T1000 (cell line): ENCODE results near the gene MYF5.
"Not testable (repeated sequence)": the region's sequence is repeated elsewhere in the genome, so short reads cannot be mapped to it uniquely, and the experiment has no call there.

ENCODE experiments used
- DNase-seq: peaks from one replicate; lab custom pipeline; 2025; ENCODE audit warnings: mixed read lengths; lab: John Stamatoyannopoulos, UW

MYF5 gene

GRCh38 chr12:80716696-80717469, at the start of gene MYF5:
Gene MYF5 (plus strand): TSS chr12:80716912. CDS start chr12:80717064, 152 bp downstream.
- DNase-seq, result no peak

GRCh38 chr12:80670214-80670613, 46.5 kb upstream of the MYF5 start:
- DNase-seq, result no peak

- not testable (repeated sequence) for DNase-seq
These were observed 40.6 kb upstream of the MYF5 start for GRCh38 chr12:80676042-80676636.

- no peak for DNase-seq
These were observed 39.9 kb upstream of the MYF5 start for GRCh38 chr12:80676856-80677255.

DNA sequence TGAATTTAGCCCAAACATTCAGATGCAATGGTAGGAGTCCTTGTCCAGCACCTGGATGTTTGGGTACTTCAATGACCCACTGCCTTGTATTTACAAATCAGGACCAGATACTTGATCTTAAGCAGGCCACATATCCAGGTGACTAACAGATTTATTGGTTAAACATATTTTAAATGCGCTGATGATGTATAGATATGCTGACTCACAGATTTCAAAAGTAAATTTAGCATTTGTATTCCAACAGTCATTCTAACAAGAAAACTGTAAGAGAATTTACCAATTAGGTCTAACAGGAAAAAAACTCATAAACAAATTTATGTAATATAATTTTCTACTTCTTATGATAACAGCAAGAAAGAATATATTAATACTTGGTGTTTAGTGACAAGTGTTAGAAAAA, 38.7 kb upstream of the MYF5 start:
- DNase-seq, result no peak

GRCh38 chr12:80679346-80680131, 37.2 kb upstream of the MYF5 start:
- DNase-seq, result no peak

DNA sequence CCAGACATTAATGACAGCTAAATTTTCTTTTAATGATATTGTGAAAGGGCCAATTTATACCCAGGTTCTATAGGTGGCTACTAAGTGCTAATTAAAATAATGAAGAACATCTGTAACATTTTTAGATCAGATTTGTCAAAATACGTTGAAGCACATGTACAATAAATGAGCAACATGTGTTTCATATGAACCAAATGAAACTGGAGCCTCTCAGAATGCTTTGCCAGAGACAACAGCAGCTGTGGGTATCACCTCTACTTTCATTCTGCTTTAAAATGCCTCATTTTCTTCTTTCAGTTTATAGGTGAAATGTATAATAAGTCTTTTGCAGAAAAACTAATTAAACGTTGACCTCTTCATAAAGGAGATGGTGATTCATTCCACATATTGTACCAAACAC, 35.4 kb upstream of the MYF5 start:
- DNase-seq, result no peak

- no peak for DNase-seq
These were observed 34.9 kb upstream of the MYF5 start for GRCh38 chr12:80681786-80682185.

DNA sequence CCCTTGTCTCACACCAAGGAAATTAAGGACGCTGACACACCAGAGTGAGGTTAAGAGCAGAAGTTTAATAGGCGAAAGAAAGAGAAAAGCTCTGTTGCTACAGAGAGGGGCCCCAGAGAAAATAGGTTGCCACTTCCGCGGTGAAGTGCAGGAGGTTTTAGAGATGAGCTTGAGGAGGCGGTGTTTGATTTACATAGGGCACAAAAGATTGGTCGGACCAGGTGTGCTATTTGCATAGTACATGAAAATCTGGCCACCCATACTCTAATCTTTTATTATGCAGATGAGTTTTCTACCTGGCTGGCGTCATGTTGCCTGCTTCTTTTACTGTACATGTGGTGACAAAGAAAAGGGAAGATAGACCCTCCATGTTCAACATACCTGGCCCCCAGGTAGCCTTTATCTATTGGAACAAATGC, 32.6 kb upstream of the MYF5 start:
- DNase-seq, result no peak

DNA sequence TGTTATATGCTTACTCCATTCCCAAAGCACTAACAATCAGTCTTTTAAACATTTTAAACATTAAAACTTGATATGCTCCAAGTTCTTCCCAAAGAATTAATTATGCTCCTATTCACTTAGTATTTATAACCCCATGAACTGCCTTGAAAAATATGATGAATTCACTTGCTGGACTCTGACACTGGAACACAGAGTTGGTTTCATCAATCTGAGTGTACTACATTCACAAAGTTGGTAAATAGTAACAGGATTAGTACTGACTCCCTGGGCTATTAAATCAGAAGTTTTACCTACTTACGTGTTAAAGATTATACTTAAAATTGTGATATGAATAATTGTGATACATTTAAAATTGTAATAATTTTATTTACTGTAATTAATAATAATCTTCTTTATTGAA, 26.6 kb upstream of the MYF5 start:
- no peak for DNase-seq

DNA sequence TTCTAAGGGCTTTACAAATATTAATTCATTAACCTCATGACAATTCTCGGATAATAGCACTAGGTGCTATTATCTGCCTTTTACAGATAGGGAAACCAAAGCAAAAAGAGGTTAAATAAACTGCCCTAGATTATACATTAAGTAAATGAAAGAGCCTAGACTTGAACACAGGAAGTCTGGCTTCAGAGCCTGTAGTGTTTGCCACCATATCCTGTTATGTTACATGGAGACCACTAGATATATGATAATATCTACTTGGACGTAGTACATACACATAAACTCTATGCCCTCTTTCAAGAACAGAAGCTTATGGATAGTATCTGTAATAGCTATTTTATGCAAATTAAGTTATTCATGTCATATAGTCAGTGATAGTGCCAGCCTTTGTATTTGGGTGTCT, 26.2 kb upstream of the MYF5 start:
- DNase-seq, result no peak

GRCh38 chr12:80692114-80692513, 24.6 kb upstream of the MYF5 start:
- DNase-seq, result no peak

DNA sequence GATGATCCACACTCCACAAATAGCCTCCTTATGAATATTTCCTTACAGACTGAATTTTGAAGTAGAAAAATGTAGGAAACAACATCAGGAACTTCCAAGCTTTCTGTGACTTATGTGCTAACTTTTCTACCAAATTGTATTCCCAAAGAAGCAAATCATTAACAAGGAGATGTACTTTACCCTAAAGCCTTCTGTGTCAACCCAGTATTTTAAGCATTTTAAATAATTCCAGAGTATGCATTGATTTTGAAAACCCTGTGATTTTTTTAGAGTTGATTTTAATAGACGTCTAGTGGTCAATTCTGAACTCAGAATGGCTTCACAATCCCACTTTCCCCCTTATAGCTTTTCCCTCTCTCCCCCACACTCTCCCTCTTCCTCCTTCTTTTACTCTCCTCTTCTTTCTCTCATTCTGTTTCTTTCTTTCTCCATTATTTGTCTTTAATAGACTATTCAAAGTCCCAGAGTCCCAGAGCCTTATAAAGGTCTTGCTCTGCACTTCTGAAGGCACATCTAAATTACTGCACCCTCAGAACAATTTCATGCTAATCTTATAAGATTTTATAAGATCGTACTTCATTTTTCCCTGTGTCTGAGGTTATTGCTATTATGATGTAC, 19.3 kb upstream of the MYF5 start:
- DNase-seq, result no peak

DNA sequence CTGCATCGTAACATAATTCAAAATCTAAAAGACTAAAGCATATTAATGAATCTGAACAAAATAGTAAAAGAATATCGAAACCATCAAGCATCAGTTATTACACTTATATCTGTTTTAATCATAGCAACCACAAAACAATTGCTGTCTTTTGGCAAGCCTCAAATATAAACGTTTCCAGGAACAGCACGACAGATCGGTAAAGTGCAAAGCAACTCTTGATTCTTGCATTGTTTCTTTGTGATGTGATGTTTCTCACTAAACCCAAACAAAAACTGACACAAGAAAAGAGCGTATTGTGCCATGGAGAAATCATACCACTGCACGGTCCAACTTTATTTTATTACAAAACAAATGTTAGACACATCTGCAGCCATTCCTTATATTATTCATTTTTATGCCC, 18.5 kb upstream of the MYF5 start:
- DNase-seq, result no peak

GRCh38 chr12:80698847-80699542, 17.7 kb upstream of the MYF5 start:
- no peak for DNase-seq

DNA sequence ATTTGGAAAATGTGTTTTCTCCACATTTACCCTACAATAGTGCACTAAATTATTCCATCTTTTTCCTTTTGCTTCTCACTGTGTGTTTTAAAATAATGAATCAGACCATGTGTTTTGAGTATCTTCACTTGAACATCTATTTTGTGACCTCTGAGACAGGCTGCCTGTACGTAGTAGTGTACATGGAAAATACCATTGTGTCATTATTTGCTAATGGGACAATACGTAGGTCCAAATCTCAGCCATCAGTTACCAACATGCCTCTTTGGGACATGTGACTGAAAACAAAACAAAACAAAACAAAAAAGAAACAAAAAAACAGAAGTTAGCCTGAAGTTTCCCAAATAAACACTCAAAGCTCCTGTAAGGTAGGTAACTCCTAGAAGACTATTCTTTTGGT, 16.4 kb upstream of the MYF5 start:
- DNase-seq, result no peak

GRCh38 chr12:80701388-80701787, 15.3 kb upstream of the MYF5 start:
- no peak for DNase-seq

- DNase-seq, result no peak
These were observed 13.6 kb upstream of the MYF5 start for GRCh38 chr12:80702889-80703805.

GRCh38 chr12:80704420-80704819, 12.3 kb upstream of the MYF5 start:
- DNase-seq, result no peak

GRCh38 chr12:80707126-80707829, 9.4 kb upstream of the MYF5 start, which contains the start of gene MYF6:
Gene MYF6 (plus strand): TSS chr12:80707634. CDS start chr12:80707720, 86 bp downstream.
- DNase-seq, result no peak
